Gastroesophageal sphincter (tissue), 3 donors: ENCODE measurements around the gene KLF6.

Experiments
- EP300 ChIP-seq: sonication (generic); formaldehyde crosslinking; IDR thresholded peaks from one replicate; pipeline ENCODE4 v1.6.1; 2017; ENCODE audit warnings: antibody characterized with exemption, mild to moderate bottlenecking
- POLR2A ChIP-seq, 2 donors: fragments of 450-650 bp; IDR thresholded peaks; one replicate each; pipeline ENCODE4 v1.6.1; 2017; ENCODE audit warnings: antibody characterized with exemption in 2 of 2, mild to moderate bottlenecking in 2 of 2, moderate library complexity in 1 of 2
- TF ChIP-seq, protein P1 (sequence below), 4 experiments: fragments of 200-600 bp in 2 of 4; fragments of 450-650 bp in 2 of 4; sonication (generic) in 1 of 4; IDR thresholded peaks; one replicate each; pipeline ENCODE4 v1.5.1; 2017 to 2019; ENCODE audit warnings: antibody characterized with exemption in 4 of 4, mild to moderate bottlenecking in 2 of 4, moderate library complexity in 2 of 4

DNA sequence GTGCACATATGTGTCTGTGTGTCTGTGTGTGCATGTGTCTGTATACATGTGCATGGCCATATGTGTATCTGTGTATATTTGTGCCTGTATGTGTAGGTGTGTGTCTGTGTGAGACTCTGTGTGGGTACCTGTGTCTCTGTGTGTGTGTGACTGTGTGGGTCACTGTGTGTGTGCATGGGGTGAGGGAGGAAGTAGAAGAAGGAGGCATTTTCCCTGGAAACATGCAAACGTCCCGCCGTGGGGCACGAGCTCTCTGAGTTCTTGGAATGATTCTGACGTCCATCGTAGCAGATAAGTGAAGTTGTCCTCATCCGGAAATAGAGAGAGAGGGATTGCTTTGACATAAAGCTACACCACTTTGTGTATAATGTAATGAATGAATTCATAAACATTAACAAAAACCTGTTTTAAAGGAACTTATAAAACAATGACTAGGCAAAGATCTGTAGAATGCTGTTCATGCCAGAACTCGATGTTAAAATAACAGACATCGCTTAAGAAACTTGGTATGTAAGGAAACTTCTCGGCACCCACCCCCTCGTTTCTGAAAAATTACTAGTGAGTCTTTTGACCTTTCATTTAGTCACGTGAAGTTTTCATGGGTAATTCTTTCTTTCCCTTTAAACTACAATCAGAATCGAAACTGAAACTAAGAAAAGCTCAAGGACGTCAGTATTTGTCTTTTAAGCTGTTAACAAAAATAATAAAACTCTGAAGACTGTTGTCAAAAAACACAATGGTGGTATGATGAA is 43.6 kb upstream of the KLF6 start:
- TF ChIP-seq, protein P1, sequence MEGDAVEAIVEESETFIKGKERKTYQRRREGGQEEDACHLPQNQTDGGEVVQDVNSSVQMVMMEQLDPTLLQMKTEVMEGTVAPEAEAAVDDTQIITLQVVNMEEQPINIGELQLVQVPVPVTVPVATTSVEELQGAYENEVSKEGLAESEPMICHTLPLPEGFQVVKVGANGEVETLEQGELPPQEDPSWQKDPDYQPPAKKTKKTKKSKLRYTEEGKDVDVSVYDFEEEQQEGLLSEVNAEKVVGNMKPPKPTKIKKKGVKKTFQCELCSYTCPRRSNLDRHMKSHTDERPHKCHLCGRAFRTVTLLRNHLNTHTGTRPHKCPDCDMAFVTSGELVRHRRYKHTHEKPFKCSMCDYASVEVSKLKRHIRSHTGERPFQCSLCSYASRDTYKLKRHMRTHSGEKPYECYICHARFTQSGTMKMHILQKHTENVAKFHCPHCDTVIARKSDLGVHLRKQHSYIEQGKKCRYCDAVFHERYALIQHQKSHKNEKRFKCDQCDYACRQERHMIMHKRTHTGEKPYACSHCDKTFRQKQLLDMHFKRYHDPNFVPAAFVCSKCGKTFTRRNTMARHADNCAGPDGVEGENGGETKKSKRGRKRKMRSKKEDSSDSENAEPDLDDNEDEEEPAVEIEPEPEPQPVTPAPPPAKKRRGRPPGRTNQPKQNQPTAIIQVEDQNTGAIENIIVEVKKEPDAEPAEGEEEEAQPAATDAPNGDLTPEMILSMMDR (IDR thresholded peaks at IDR 0.05), result no peak
- no peak for TF ChIP-seq EP300
- no peak for TF ChIP-seq POLR2A (IDR thresholded peaks at IDR 0.05)
